ENCODE data around the gene TBCC.

Gene TBCC

GRCh38 chr6:42745640-42746462, at the start of gene TBCC:
TBCC (minus strand) TSS chr6:42746103; CDS start chr6:42746073, 30 bp downstream.
- DNase-seq: peak; percentile 93

GRCh38 chr6:42795651-42796050, 49.7 kb upstream of the TBCC start:
- no peak for DNase-seq

- DNase-seq: no peak
These were observed 45.9 kb upstream of the TBCC start for GRCh38 chr6:42791706-42792320.

- DNase-seq: no peak
These were observed 44.8 kb upstream of the TBCC start for GRCh38 chr6:42790549-42791181.

- no peak for DNase-seq
These were observed 42.8 kb upstream of the TBCC start for GRCh38 chr6:42788671-42789070.

GRCh38 chr6:42787063-42787472, 41.2 kb upstream of the TBCC start:
- DNase-seq: no peak

GRCh38 chr6:42786525-42786985, 40.7 kb upstream of the TBCC start:
- DNase-seq: no peak

GRCh38 chr6:42784717-42785498, 39.0 kb upstream of the TBCC start:
- no peak for DNase-seq

- no peak for DNase-seq
These were observed 38.2 kb upstream of the TBCC start for GRCh38 chr6:42783876-42784642.

- DNase-seq: peak; percentile 76
These were observed 37.4 kb upstream of the TBCC start for GRCh38 chr6:42783177-42783875.

- DNase-seq: peak; percentile 72
These were observed 36.8 kb upstream of the TBCC start for GRCh38 chr6:42782689-42783176.

GRCh38 chr6:42781796-42782688, 36.1 kb upstream of the TBCC start, which contains the start of gene BICRAL:
BICRAL (plus strand) TSS chr6:42782052; CDS start chr6:42822023, 39,971 bp downstream.
- DNase-seq: peak; percentile 82

GRCh38 chr6:42781546-42781795, 35.6 kb upstream of the TBCC start:
- no peak for DNase-seq

GRCh38 chr6:42779521-42779920, 33.6 kb upstream of the TBCC start:
- DNase-seq: no peak

GRCh38 chr6:42778122-42778521, 32.2 kb upstream of the TBCC start:
- DNase-seq: no peak

GRCh38 chr6:42777126-42777822, 31.4 kb upstream of the TBCC start:
- no peak for DNase-seq

GRCh38 chr6:42774821-42775487, 29.1 kb upstream of the TBCC start:
- DNase-seq: peak; percentile 51

GRCh38 chr6:42774201-42774600, 28.3 kb upstream of the TBCC start:
- peak; percentile 44 for DNase-seq

- peak; percentile 18 for DNase-seq
These were observed 25.8 kb upstream of the TBCC start for GRCh38 chr6:42771741-42772100.

Measured in activated naive CD4-positive, alpha-beta T cell treated with Interleukin-2 at 50 U/mL for 16 hours (primary cell).